Measurements from ENCODE around the gene CAMK2N1. TPM values are rescaled to one million over a fixed set of nuclear protein-coding genes. Genes with fewer than 3 reads are reported as not detected.

CAMK2N1 gene
- total RNA-seq, 1 donor = 28.5 TPM

GRCh38 chr1:20496241-20496661 lies 10.2 kb upstream of the CAMK2N1 start:
- no peak for TF ChIP-seq CTCF (IDR thresholded peaks at IDR 0.05; ENCODE audit: insufficient read depth, low read length)
- no peak overlapping the region for H3K4me3 ChIP-seq (ENCODE audit: low read depth, low read length)

GRCh38 chr1:20495661-20496060 lies 9.7 kb upstream of the CAMK2N1 start:
- DNase-seq (ENCODE audit: low read depth) = no peak
- no peak for TF ChIP-seq CTCF (IDR thresholded peaks at IDR 0.05; ENCODE audit: insufficient read depth, low read length)
- no peak overlapping the region for H3K4me3 ChIP-seq (ENCODE audit: low read depth, low read length)

More at GRCh38 chr1:20496241-20496661, 10.2 kb upstream of the CAMK2N1 start:
- DNase-seq (ENCODE audit: low read depth) = peak; percentile 41

- TF ChIP-seq CTCF (IDR thresholded peaks at IDR 0.05; ENCODE audit: insufficient read depth, low read length) = no peak
- peak; percentile 94 for DNase-seq (ENCODE audit: low read depth)
- H3K4me3 ChIP-seq (ENCODE audit: low read depth, low read length) = no peak overlapping the region
Observed at GRCh38 chr1:20494609-20495311, 8.8 kb upstream of the CAMK2N1 start.

GRCh38 chr1:20493839-20494608 lies 8.0 kb upstream of the CAMK2N1 start:
- H3K4me3 ChIP-seq (ENCODE audit: low read depth, low read length) = no peak overlapping the region
- TF ChIP-seq CTCF (IDR thresholded peaks at IDR 0.05; ENCODE audit: insufficient read depth, low read length) = peak; percentile 98
- peak; percentile 91 for DNase-seq (ENCODE audit: low read depth)

- DNase-seq (ENCODE audit: low read depth) = no peak
- H3K4me3 ChIP-seq (ENCODE audit: low read depth, low read length) = no peak overlapping the region
- no peak for TF ChIP-seq CTCF (IDR thresholded peaks at IDR 0.05; ENCODE audit: insufficient read depth, low read length)
Observed at GRCh38 chr1:20493309-20493708, 7.3 kb upstream of the CAMK2N1 start.

- DNase-seq (ENCODE audit: low read depth) = no peak
- H3K4me3 ChIP-seq (ENCODE audit: low read depth, low read length) = no peak overlapping the region
- TF ChIP-seq CTCF (IDR thresholded peaks at IDR 0.05; ENCODE audit: insufficient read depth, low read length) = no peak
Observed at GRCh38 chr1:20492751-20493150, 6.7 kb upstream of the CAMK2N1 start.

Measured in fibroblast of the aortic adventitia (primary cell).